Measurements from ENCODE around the gene NHS. TPM values are rescaled to one million over a fixed set of nuclear protein-coding genes. Genes with fewer than 3 reads are reported as not detected.

Gene NHS
- total and polyA plus RNA-seq, 2 experiments from 2014 or later: 0.72 to 0.89 TPM

GRCh38 chrX:17552044-17552650 is 177.1 kb downstream of the NHS start:
- H3K4me1 ChIP-seq (ENCODE audit: low read depth): peaks cover 20% of the 10 kb centered on the region
- H3K36me3 ChIP-seq: no peaks in the 10 kb centered on the region
- no peak overlapping the region for H3K4me3 ChIP-seq
- DNase-seq (ENCODE audit: low read depth in 1 of 2, low spot score in 1 of 2): peak in 1 of 2 donors; percentile 60
- H3K9me3 ChIP-seq (ENCODE audit: low read depth): no peaks in the 10 kb centered on the region
- TF ChIP-seq CTCF (IDR thresholded peaks at IDR 0.05; ENCODE audit: low read depth, low read length): no peak
- no peak overlapping the region for H3K27ac ChIP-seq
- H3K27me3 ChIP-seq: no peaks in the 10 kb centered on the region

- H3K36me3 ChIP-seq: no peaks in the 10 kb centered on the region
- H3K4me1 ChIP-seq (ENCODE audit: low read depth): peaks cover 11% of the 10 kb centered on the region
- no peak for TF ChIP-seq CTCF (IDR thresholded peaks at IDR 0.05; ENCODE audit: low read depth, low read length)
- no peak overlapping the region for H3K27ac ChIP-seq
- no peaks in the 10 kb centered on the region for H3K9me3 ChIP-seq (ENCODE audit: low read depth)
- DNase-seq (ENCODE audit: low read depth in 1 of 2, low spot score in 1 of 2): peak in 1 of 2 donors; percentile 62
- H3K4me3 ChIP-seq: no peak overlapping the region
- no peaks in the 10 kb centered on the region for H3K27me3 ChIP-seq
These were observed 178.5 kb downstream of the NHS start for GRCh38 chrX:17553469-17553868.

- H3K9me3 ChIP-seq (ENCODE audit: low read depth): no peaks in the 10 kb centered on the region
- no peak overlapping the region for H3K27ac ChIP-seq
- no peak overlapping the region for H3K4me3 ChIP-seq
- no peak for TF ChIP-seq CTCF (IDR thresholded peaks at IDR 0.05; ENCODE audit: low read depth, low read length)
- no peaks in the 10 kb centered on the region for H3K36me3 ChIP-seq
- H3K4me1 ChIP-seq (ENCODE audit: low read depth): peaks cover 9% of the 10 kb centered on the region
- peak in 1 of 2 donors; percentile 22 for DNase-seq (ENCODE audit: low read depth in 1 of 2, low spot score in 1 of 2)
- no peaks in the 10 kb centered on the region for H3K27me3 ChIP-seq
These were observed 179.0 kb downstream of the NHS start for GRCh38 chrX:17553961-17554482.

- no peak for TF ChIP-seq CTCF (IDR thresholded peaks at IDR 0.05; ENCODE audit: low read depth, low read length)
- no peak for DNase-seq (ENCODE audit: low read depth in 1 of 2, low spot score in 1 of 2)
- Histone ChIP-seq H3K27me3 (no peaks in the 10 kb centered on the region), H3K36me3 (no peaks in the 10 kb centered on the region), H3K27ac (no peak overlapping the region), H3K4me3 (no peak overlapping the region), H3K4me1 (ENCODE audit: low read depth) (peaks cover 6% of the 10 kb centered on the region), H3K9me3 (ENCODE audit: low read depth) (no peaks in the 10 kb centered on the region)
These were observed 179.9 kb downstream of the NHS start for GRCh38 chrX:17554914-17555313.

GRCh38 chrX:17555846-17556245 is 180.8 kb downstream of the NHS start:
- no peak for TF ChIP-seq CTCF (IDR thresholded peaks at IDR 0.05; ENCODE audit: low read depth, low read length)
- no peak for DNase-seq (ENCODE audit: low read depth in 1 of 2, low spot score in 1 of 2)

More at GRCh38 chrX:17555846-17556245, 180.8 kb downstream of the NHS start:
- H3K9me3 ChIP-seq (ENCODE audit: low read depth): no peaks in the 10 kb centered on the region
- H3K27ac ChIP-seq: no peak overlapping the region
- peaks cover 14% of the 10 kb centered on the region for H3K4me1 ChIP-seq (ENCODE audit: low read depth)
- no peaks in the 10 kb centered on the region for H3K36me3 ChIP-seq
- H3K27me3 ChIP-seq: no peaks in the 10 kb centered on the region
- no peak overlapping the region for H3K4me3 ChIP-seq
